MCF 10A (cell line): ENCODE measurements around the gene ZBTB9. TPM values are rescaled to one million over a fixed set of nuclear protein-coding genes. Genes with fewer than 3 reads are reported as not detected.

Source experiments
- BruUV-seq: library from RNA; stranded (reverse); fragments of 400-500 nt; replicated peaks from 2 replicates; lab custom pipeline; 2021; lab: Mats Ljungman, UMichigan
- CTCF ChIA-PET: fragments of 300-600 bp; sonication (Branson Sonifier 250); formaldehyde crosslinking; extraction: SDS; loops from one replicate; lab custom pipeline; 2021; ENCODE audit warnings: antibody characterized with exemption, inconsistent platforms; lab: Yijun Ruan, JAX
- POLR2A ChIA-PET: fragments of 300-600, 350-650 bp; sonication (Branson Sonifier 250); formaldehyde crosslinking; extraction: SDS; loops from one replicate; lab custom pipeline; 2020; ENCODE audit warnings: antibody characterized with exemption, inconsistent platforms; lab: Yijun Ruan, JAX
- DNase-seq: peaks from one replicate; pipeline ENCODE4 v3.0.0-alpha.2; 2018; ENCODE audit not compliant: unreplicated experiment
- H3K27ac Mint-ChIP-seq: one replicate; pipeline ENCODE4 v1.8.0; 2022; ENCODE audit warnings: mild to moderate bottlenecking, low read depth, mixed read lengths; ENCODE audit not compliant: unreplicated experiment
- H3K27me3 Mint-ChIP-seq: one replicate; pipeline ENCODE4 v1.8.0; 2022; ENCODE audit warnings: mixed read lengths; ENCODE audit not compliant: insufficient read depth, unreplicated experiment
- H3K36me3 Mint-ChIP-seq: one replicate; pipeline ENCODE4 v1.8.0; 2022; ENCODE audit warnings: mild to moderate bottlenecking, moderate library complexity, mixed read lengths; ENCODE audit not compliant: insufficient read depth, unreplicated experiment
- H3K4me1 Mint-ChIP-seq: one replicate; pipeline ENCODE4 v1.8.0; 2022; ENCODE audit warnings: mixed read lengths; ENCODE audit not compliant: insufficient read depth, unreplicated experiment
- H3K4me3 Mint-ChIP-seq: one replicate; pipeline ENCODE4 v1.8.0; 2022; ENCODE audit warnings: mild to moderate bottlenecking, moderate library complexity, mixed read lengths; ENCODE audit not compliant: unreplicated experiment
- H3K9me3 Mint-ChIP-seq: one replicate; pipeline ENCODE4 v1.8.0; 2022; ENCODE audit warnings: mixed read lengths; ENCODE audit not compliant: unreplicated experiment
- intact Hi-C: fragments of 100-400 bp; cut with micrococcal nuclease; formaldehyde crosslinking; loops from 2 replicates; pipeline ENCODE4 v1.14.1; 2022
- total RNA-seq: library from RNA; stranded (reverse); gene quantifications from 2 replicates; pipeline ENCODE4 v1.2.3, GENCODE V29; 2022
- TF ChIP-seq, protein P1 (sequence below): fragments of 200-600 bp; IDR thresholded peaks from one replicate; pipeline ENCODE4 v1.8.0; 2022; ENCODE audit warnings: antibody characterized with exemption, mild to moderate bottlenecking; ENCODE audit not compliant: unreplicated experiment

The ZBTB9 gene
- total RNA-seq, 1 experiment from 2014 or later, result 7.5 TPM

DNA sequence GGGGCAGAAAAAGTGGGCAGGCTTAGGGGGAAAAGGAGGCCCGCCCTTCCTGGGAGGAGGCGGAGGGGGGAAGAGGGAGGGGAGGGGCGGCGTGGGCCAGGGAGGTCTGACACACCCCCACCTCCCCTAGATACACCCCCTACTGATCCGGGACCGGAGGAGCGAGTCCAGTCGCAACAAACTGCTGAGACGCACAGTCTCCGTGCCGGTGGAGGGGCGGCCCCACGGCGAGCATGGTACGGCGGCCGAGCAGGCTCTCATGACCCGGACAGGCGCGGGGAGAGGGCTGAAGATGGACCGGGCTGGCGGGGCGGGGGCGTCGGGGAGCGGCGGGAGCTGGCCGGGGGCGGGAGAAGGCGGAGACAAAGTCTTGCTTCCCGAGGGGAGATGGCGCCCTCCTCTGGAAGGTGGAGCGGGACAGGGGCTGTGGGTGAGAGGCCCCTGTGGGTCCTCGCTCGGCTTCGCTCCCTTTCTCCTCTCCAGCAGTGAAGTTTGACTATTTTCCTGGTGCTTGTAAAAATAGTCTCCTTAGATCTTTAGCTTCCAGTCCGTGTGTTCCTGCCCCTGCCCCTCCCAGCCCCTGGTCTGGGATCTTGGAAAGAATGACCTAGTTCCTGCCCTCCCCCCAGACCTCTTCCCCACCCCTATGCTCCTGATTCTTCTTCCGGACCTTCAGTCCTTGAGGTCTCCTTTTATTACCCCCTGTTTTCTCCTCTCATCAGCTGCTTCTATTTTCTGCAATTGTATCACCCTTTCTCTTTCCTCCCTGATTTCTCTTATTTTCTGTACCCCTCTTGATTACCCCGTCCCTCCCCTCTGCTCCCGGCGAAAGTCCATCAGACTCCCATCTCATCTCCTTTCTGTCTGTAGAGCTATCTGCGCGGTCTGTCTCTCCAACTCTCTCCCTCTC lies 28.5 kb upstream of the ZBTB9 start:
- peak overlapping the region; percentile 97 for H3K4me3 Mint-ChIP-seq
- intact Hi-C loops, result loop anchor here (1.0 to 10.0 kb wide), 3 partner anchors 35 to 279 kb away; partner anchors contain the start of genes KIFC1 and RGL2
- CTCF ChIA-PET, result interaction anchor here (0.6 to 1.3 kb wide), 11 partner anchors 9 to 199 kb away, joined by 3 to 6 read pairs (median 4); no protein-coding TSS in a partner anchor
- BruUV-seq, result no TSS peak
- peaks cover 61% of the 10 kb centered on the region for H3K4me1 Mint-ChIP-seq
- POLR2A ChIA-PET, result interaction anchor here (0.5 to 3.2 kb wide), 28 partner anchors 9 to 1691 kb away, joined by 3 to 35 read pairs (median 5); partner anchors contain the start of genes BAK1, CUTA, HSD17B8 and PFDN6
- TF ChIP-seq, protein P1, sequence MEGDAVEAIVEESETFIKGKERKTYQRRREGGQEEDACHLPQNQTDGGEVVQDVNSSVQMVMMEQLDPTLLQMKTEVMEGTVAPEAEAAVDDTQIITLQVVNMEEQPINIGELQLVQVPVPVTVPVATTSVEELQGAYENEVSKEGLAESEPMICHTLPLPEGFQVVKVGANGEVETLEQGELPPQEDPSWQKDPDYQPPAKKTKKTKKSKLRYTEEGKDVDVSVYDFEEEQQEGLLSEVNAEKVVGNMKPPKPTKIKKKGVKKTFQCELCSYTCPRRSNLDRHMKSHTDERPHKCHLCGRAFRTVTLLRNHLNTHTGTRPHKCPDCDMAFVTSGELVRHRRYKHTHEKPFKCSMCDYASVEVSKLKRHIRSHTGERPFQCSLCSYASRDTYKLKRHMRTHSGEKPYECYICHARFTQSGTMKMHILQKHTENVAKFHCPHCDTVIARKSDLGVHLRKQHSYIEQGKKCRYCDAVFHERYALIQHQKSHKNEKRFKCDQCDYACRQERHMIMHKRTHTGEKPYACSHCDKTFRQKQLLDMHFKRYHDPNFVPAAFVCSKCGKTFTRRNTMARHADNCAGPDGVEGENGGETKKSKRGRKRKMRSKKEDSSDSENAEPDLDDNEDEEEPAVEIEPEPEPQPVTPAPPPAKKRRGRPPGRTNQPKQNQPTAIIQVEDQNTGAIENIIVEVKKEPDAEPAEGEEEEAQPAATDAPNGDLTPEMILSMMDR, result peak; percentile 68
- peak overlapping the region; percentile 85 for H3K27ac Mint-ChIP-seq
- H3K36me3 Mint-ChIP-seq, result no peaks in the 10 kb centered on the region
- no peaks in the 10 kb centered on the region for H3K9me3 Mint-ChIP-seq
- H3K27me3 Mint-ChIP-seq, result no peaks in the 10 kb centered on the region
- peak; percentile 83 for DNase-seq

DNA sequence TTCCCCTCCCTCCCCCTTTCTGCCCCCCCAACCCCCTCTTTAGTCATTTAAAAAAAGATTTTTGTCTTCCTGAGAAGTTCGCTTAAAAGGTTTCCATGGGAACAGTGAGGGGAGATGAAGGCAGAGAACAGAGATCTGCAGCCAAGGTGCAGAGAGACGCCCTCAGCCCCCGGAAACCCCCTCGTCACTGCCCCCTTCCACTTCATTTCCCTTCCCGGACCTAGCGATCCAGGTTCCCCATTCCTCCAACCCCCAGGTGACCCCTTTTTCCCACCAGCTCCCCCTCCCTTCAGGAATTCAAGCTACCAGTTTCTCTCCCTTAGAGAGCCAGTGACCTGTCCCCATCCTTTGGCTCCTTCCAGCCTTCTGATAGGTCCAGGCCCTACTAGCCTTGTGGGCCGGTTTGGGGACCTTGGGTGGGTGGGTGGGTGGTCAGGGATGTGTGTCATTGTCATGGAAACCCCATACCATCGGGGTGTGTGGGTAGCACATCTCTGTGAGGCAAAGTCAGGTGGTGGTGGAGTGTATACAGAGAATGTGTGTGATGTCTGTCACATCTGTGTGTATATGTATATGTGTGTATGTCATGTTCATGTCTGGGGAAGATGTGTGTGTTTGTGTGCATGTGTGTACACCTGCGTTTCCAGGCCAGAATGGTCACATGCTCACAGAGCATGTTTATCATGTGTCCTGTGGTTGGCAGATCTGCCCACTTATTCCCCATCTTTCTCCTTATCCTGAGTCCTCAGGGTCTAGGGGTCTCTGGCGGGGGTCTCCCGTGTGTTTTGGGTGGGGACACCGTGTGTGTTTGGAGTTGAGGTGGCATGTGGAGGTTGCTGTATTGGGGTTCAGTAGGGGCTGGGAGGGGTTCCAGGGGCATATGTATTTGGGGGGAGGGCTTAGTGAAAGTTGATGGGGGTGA lies 27.5 kb upstream of the ZBTB9 start:
- ChIA-PET POLR2A (interaction anchor here (0.6 to 3.2 kb wide), 17 partner anchors 10 to 1273 kb away, joined by 3 to 35 read pairs (median 5); partner anchors contain the start of genes BAK1, CUTA, HSD17B8 and PHF1), CTCF (interaction anchor here (0.6 to 1.3 kb wide), 7 partner anchors 10 to 198 kb away, joined by 3 to 4 read pairs (median 3); no protein-coding TSS in a partner anchor)
- DNase-seq, result no peak
- H3K27me3 Mint-ChIP-seq, result no peaks in the 10 kb centered on the region
- H3K4me1 Mint-ChIP-seq, result peaks cover 64% of the 10 kb centered on the region
- TF ChIP-seq, protein P1, result no peak
- intact Hi-C loops, result loop anchor here (5.0 to 10.0 kb wide), 2 partner anchors 130 to 278 kb away; partner anchors contain the start of gene RGL2
- peak overlapping the region; percentile 85 for H3K27ac Mint-ChIP-seq
- H3K9me3 Mint-ChIP-seq, result no peaks in the 10 kb centered on the region
- peak overlapping the region; percentile 97 for H3K4me3 Mint-ChIP-seq
- no peaks in the 10 kb centered on the region for H3K36me3 Mint-ChIP-seq
- no TSS peak for BruUV-seq

DNA sequence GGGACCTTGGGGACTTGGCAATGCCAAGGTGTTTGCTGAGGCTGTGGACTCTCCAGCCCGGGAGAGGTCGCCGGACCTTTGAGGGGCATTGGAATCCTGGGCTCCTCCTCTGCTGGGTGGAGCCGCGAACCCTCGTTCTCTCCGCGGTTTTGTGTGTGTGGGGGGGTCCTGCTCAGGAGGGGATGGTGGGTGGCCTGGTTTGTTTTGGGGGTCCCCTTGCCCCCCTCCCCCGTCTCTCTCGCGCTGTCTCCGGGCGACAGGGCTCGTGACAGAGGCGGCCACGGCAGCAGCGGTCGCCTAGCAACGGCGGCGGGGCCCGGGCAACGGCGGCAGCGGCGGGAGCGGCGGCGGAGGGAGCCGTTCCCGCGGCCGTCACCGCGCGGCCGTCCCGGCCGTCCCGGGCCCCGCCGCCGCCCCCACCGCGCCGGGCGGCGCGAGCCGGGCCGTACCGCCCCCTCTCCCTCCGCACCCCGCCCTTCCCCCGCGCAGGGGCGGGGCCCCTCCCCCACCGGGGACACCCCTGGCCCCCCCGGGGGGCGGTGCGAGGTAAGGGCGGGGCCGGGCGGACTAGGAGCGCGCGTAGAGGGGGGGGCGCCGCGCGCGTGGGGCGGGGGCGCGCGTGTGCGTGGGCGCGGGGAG lies 26.7 kb upstream of the ZBTB9 start:
- Mint-ChIP-seq H3K27ac (peak overlapping the region; percentile 72), H3K4me3 (peak overlapping the region; percentile 97), H3K27me3 (no peaks in the 10 kb centered on the region), H3K36me3 (no peaks in the 10 kb centered on the region), H3K9me3 (no peaks in the 10 kb centered on the region), H3K4me1 (peaks cover 66% of the 10 kb centered on the region)
- POLR2A ChIA-PET, result interaction anchor here (0.7 to 2.1 kb wide), 3 partner anchors 10 to 27 kb away, joined by 3 to 15 read pairs (median 4); partner anchors contain the start of gene ZBTB9
- BruUV-seq, result no TSS peak
- intact Hi-C loops, result loop anchor here (5.0 to 10.0 kb wide), 2 partner anchors 130 to 277 kb away; partner anchors contain the start of gene RGL2
- DNase-seq, result no peak
- TF ChIP-seq, protein P1, result no peak
- CTCF ChIA-PET, result no interaction called here
